Measurements from ENCODE around the gene HOXA9. TPM values are rescaled to one million over a fixed set of nuclear protein-coding genes. Genes with fewer than 3 reads are reported as not detected.

HOXA9 gene
- total RNA-seq, 8 experiments from 2014 or later = 1.3 to 95.2 (median 2.5) TPM

- no peak overlapping the region for H3K27ac ChIP-seq
- peaks cover 0 to 10% of the 10 kb centered on the region in 2 donors for H3K4me1 ChIP-seq (replicated peaks in 1 of 2)
- in situ Hi-C loops (cut with MboI; ENCODE audit: low pct_unique_long_range_greater_than_20kb in 2 of 9, low sequenced_read_pairs in 9 of 9, unreplicated experiment in 9 of 9) = loop anchor here in 6 of 9 experiments (10.0 to 25.0 kb wide), 6 partner anchors 596 to 1329 kb away; no protein-coding TSS in a partner anchor
- H3K4me3 ChIP-seq = no peak overlapping the region
- ATAC-seq (replicated peaks in 6 of 8) = no peak
- 0 to 94% (median 15%) methylated on average over 1 to 10 of the region's 15 CpGs; no CpG with 5 or more reads in 2 of the 10 experiments for WGBS, 10 experiments
These were observed 25.9 kb upstream of the HOXA9 start for GRCh38 chr7:27191161-27191731.

GRCh38 chr7:27189997-27190748, 24.8 kb upstream of the HOXA9 start:
- Histone ChIP-seq H3K4me1 (replicated peaks in 1 of 2) (peaks cover 0 to 10% of the 10 kb centered on the region in 2 donors), H3K4me3 (no peak overlapping the region), H3K27ac (no peak overlapping the region)
- peak in 1 of 8 experiments; percentile 7 for ATAC-seq (replicated peaks in 6 of 8)
- in situ Hi-C loops (cut with MboI; ENCODE audit: low pct_unique_long_range_greater_than_20kb in 2 of 9, low sequenced_read_pairs in 9 of 9, unreplicated experiment in 9 of 9) = loop anchor here in 6 of 9 experiments (10.0 to 25.0 kb wide), 6 partner anchors 597 to 1328 kb away; no protein-coding TSS in a partner anchor
- WGBS, 10 experiments = 0 to 68% (median 47%) methylated on average over 1 to 6 of the region's 7 CpGs; no CpG with 5 or more reads in 1 of the 10 experiments

- no peak overlapping the region for H3K4me3 ChIP-seq
- in situ Hi-C loops (cut with MboI; ENCODE audit: low pct_unique_long_range_greater_than_20kb in 2 of 9, low sequenced_read_pairs in 9 of 9, unreplicated experiment in 9 of 9) = loop anchor here in 6 of 9 experiments (25.0 kb wide), 5 partner anchors 598 to 1327 kb away; no protein-coding TSS in a partner anchor
- peak in 4 of 8 experiments; percentile 6 to 25 (median 16) for ATAC-seq (replicated peaks in 6 of 8)
- 0 to 100% (median 87%) methylated on average over 1 to 8 of the region's 22 CpGs; no CpG with 5 or more reads in 5 of the 10 experiments for WGBS, 10 experiments
- no peak overlapping the region for H3K27ac ChIP-seq
- peaks cover 0 to 10% of the 10 kb centered on the region in 2 donors for H3K4me1 ChIP-seq (replicated peaks in 1 of 2)
These were observed 24.1 kb upstream of the HOXA9 start for GRCh38 chr7:27189295-27189996.

- whole genome bisulfite sequencing, 10 experiments = 0 to 100% (median 10%) methylated on average over 2 to 19 of the region's 49 CpGs; no CpG with 5 or more reads in 1 of the 10 experiments
- peak in 1 of 8 experiments; percentile 10 for ATAC-seq (replicated peaks in 6 of 8)
- Histone ChIP-seq H3K4me3 (no peak overlapping the region), H3K27ac (no peak overlapping the region), H3K4me1 (replicated peaks in 1 of 2) (peaks cover 0 to 14% of the 10 kb centered on the region in 2 donors)
- in situ Hi-C loops (cut with MboI; ENCODE audit: low pct_unique_long_range_greater_than_20kb in 2 of 9, low sequenced_read_pairs in 9 of 9, unreplicated experiment in 9 of 9) = loop anchor here in 6 of 9 experiments (25.0 kb wide), 5 partner anchors 599 to 1326 kb away; no protein-coding TSS in a partner anchor
These were observed 23.3 kb upstream of the HOXA9 start for GRCh38 chr7:27188386-27189294.

GRCh38 chr7:27187475-27188385, 22.4 kb upstream of the HOXA9 start:
- in situ Hi-C loops (cut with MboI; ENCODE audit: low pct_unique_long_range_greater_than_20kb in 2 of 9, low sequenced_read_pairs in 9 of 9, unreplicated experiment in 9 of 9) = loop anchor here in 6 of 9 experiments (25.0 kb wide), 5 partner anchors 600 to 1325 kb away; no protein-coding TSS in a partner anchor
- 0 to 86% (median 3%) methylated on average over 2 to 23 of the region's 46 CpGs; no CpG with 5 or more reads in 3 of the 10 experiments for whole genome bisulfite sequencing, 10 experiments
- Histone ChIP-seq H3K27ac (no peak overlapping the region), H3K4me1 (replicated peaks in 1 of 2) (peaks cover 0 to 17% of the 10 kb centered on the region in 2 donors), H3K4me3 (no peak overlapping the region)
- ATAC-seq (replicated peaks in 6 of 8) = no peak

- no peak for ATAC-seq (replicated peaks in 6 of 8)
- Histone ChIP-seq H3K4me3 (no peak overlapping the region), H3K4me1 (replicated peaks in 1 of 2) (peaks cover 0 to 14% of the 10 kb centered on the region in 2 donors), H3K27ac (no peak overlapping the region)
- 8 to 87% (median 28%) methylated on average over 2 to 4 of the region's 4 CpGs for WGBS, 10 experiments
- in situ Hi-C loops (cut with MboI; ENCODE audit: low pct_unique_long_range_greater_than_20kb in 2 of 9, low sequenced_read_pairs in 9 of 9, unreplicated experiment in 9 of 9) = loop anchor here in 6 of 9 experiments (25.0 kb wide), 5 partner anchors 600 to 1325 kb away; no protein-coding TSS in a partner anchor
These were observed 21.5 kb upstream of the HOXA9 start for GRCh38 chr7:27186668-27187474.

- 0 to 100% (median 20%) methylated on average over 1 to 14 of the region's 24 CpGs; no CpG with 5 or more reads in 1 of the 10 experiments for WGBS, 10 experiments
- ATAC-seq (replicated peaks in 6 of 8) = no peak
- H3K27ac ChIP-seq = no peak overlapping the region
- peaks cover 0 to 14% of the 10 kb centered on the region in 2 donors for H3K4me1 ChIP-seq (replicated peaks in 1 of 2)
- no peak overlapping the region for H3K4me3 ChIP-seq
- in situ Hi-C loops (cut with MboI; ENCODE audit: low pct_unique_long_range_greater_than_20kb in 2 of 9, low sequenced_read_pairs in 9 of 9, unreplicated experiment in 9 of 9) = loop anchor here in 6 of 9 experiments (25.0 kb wide), 5 partner anchors 601 to 1324 kb away; no protein-coding TSS in a partner anchor
These were observed 20.7 kb upstream of the HOXA9 start for GRCh38 chr7:27185854-27186667.

GRCh38 chr7:27185013-27185853, 19.9 kb upstream of the HOXA9 start, which contains the start of gene HOXA11:
Gene HOXA11 (minus strand): TSS chr7:27185232. CDS start chr7:27185144, 88 bp downstream.
- peak within 1 kb of the TSS in 3 of 5 donors; percentile 11 to 31 (median 27) for H3K4me3 ChIP-seq
- WGBS, 10 experiments = 0 to 8% (median 0%) methylated on average over 1 to 5 of the region's 43 CpGs; no CpG with 5 or more reads in 4 of the 10 experiments
- in situ Hi-C loops (cut with MboI; ENCODE audit: low pct_unique_long_range_greater_than_20kb in 2 of 9, low sequenced_read_pairs in 9 of 9, unreplicated experiment in 9 of 9) = loop anchor here in 6 of 9 experiments (25.0 kb wide), 5 partner anchors 602 to 1323 kb away; no protein-coding TSS in a partner anchor
- H3K4me1 ChIP-seq (replicated peaks in 1 of 2) = peaks cover 0 to 14% of the 10 kb centered on the region in 2 donors
- no peak within 1 kb of the TSS for H3K27ac ChIP-seq
- ATAC-seq (replicated peaks in 6 of 8) = peak in 4 of 8 experiments; percentile 5 to 57 (median 34)

All from motor neuron (in vitro differentiated cells).